Keratinocyte (primary cell): ENCODE results near the gene USE1. TPM values are rescaled to one million over a fixed set of nuclear protein-coding genes. Genes with fewer than 3 reads are reported as not detected.

Source experiments
- DNase-seq: peaks from one replicate; pipeline ENCODE4 v3.0.0-alpha.2; 2011; ENCODE audit warnings: low read depth, missing footprints, low spot score
- FAIRE-seq: peaks from 2 replicates; lab custom pipeline; 2011; peaks lifted over from hg19 to GRCh38; lab: Jason Lieb, UNC
- H2AFZ ChIP-seq: 2 replicates; pipeline ENCODE4 v1.6.0; 2012; ENCODE audit warnings: low read length, control low read depth, inconsistent platforms; ENCODE audit not compliant: control insufficient read depth
- H3K27ac ChIP-seq: 2 replicates; pipeline ENCODE4 v1.5.1; 2011; ENCODE audit warnings: low read length; ENCODE audit not compliant: control insufficient read depth, insufficient read depth
- H3K27me3 ChIP-seq: 3 replicates; pipeline ENCODE4 v1.6.0; 2011; ENCODE audit warnings: low read length; ENCODE audit not compliant: control insufficient read depth, insufficient read depth; ENCODE audit errors: extremely low read depth
- H3K36me3 ChIP-seq, 2 experiments: 2 replicates in 1 of 2; 3 replicates in 1 of 2; pipeline ENCODE4 v1.5.1; 2011; ENCODE audit warnings: low read length in 2 of 2, mild to moderate bottlenecking in 1 of 2; ENCODE audit not compliant: control insufficient read depth in 2 of 2, insufficient read depth in 2 of 2; ENCODE audit errors: extremely low read depth in 1 of 2
- H3K4me1 ChIP-seq: 3 replicates; pipeline ENCODE4 v1.5.1; 2011; ENCODE audit warnings: low read length; ENCODE audit not compliant: control insufficient read depth, insufficient read depth; ENCODE audit errors: extremely low read depth
- H3K4me2 ChIP-seq: 3 replicates; pipeline ENCODE4 v1.6.0; 2011; ENCODE audit warnings: low read depth, low read length; ENCODE audit not compliant: control insufficient read depth, insufficient read depth; ENCODE audit errors: extremely low read depth
- H3K4me3 ChIP-seq, 3 experiments: fragments of 200-600 bp in 1 of 3; sonication (generic) in 1 of 3; 2 replicates in 2 of 3; 3 replicates in 1 of 3; pipeline ENCODE4 v1.5.1; 2011 to 2016; ENCODE audit warnings: low read length in 3 of 3, mild to moderate bottlenecking in 3 of 3, control low read depth in 2 of 3, inconsistent platforms in 1 of 3, low read depth in 1 of 3, mixed read lengths in 1 of 3, mixed run types in 1 of 3, moderate library complexity in 1 of 3; ENCODE audit not compliant: control insufficient read depth in 2 of 3, insufficient read depth in 2 of 3; ENCODE audit errors: extremely low read depth in 1 of 3
- H3K79me2 ChIP-seq: 2 replicates; pipeline ENCODE4 v1.6.0; 2012; ENCODE audit warnings: low read length; ENCODE audit not compliant: control insufficient read depth, insufficient read depth
- H3K9ac ChIP-seq: 3 replicates; pipeline ENCODE4 v1.6.0; 2011; ENCODE audit warnings: low read length; ENCODE audit not compliant: control insufficient read depth, insufficient read depth; ENCODE audit errors: extremely low read depth
- H3K9me1 ChIP-seq: 3 replicates; pipeline ENCODE4 v1.6.0; 2011; ENCODE audit warnings: low read length; ENCODE audit not compliant: control insufficient read depth, insufficient read depth; ENCODE audit errors: extremely low read depth
- H3K9me3 ChIP-seq: 2 replicates; pipeline ENCODE4 v1.5.1; 2012; ENCODE audit warnings: low read depth, low read length; ENCODE audit not compliant: control insufficient read depth
- H4K20me1 ChIP-seq: 3 replicates; pipeline ENCODE4 v1.6.0; 2011; ENCODE audit warnings: low read length; ENCODE audit not compliant: control insufficient read depth, insufficient read depth; ENCODE audit errors: extremely low read depth
- EZH2 ChIP-seq: IDR thresholded peaks from one replicate; pipeline ENCODE4 v1.6.1; 2012; ENCODE audit warnings: inconsistent platforms, mild to moderate bottlenecking, low read length, moderate library complexity
- dilution Hi-C: fragments of 300-500 bp; cut with MboI; formaldehyde crosslinking; loops from one replicate; pipeline ENCODE4 v1.7.0; 2020; ENCODE audit warnings: low sequenced_read_pairs; ENCODE audit not compliant: extremely low pct_ligation_motif_present
- polyA plus RNA-seq, 5 experiments: library from polyadenylated mRNA; depleted of rRNA in 3 of 5; stranded (reverse) in 3 of 5; stranded (forward) in 1 of 5; unstranded in 1 of 5; fragments of >200 nt; gene quantifications; 1 replicate in 1 of 5; 2 replicates in 3 of 5; 3 replicates in 1 of 5; pipeline versions ENCODE4 v1.2.1 to v1.2.3, GENCODE V29; 2011 to 2012; ENCODE audit warnings: missing spikeins in 2 of 5, low read depth in 1 of 5, low replicate concordance in 1 of 5
- TF ChIP-seq, protein P1 (sequence below), 3 experiments: IDR thresholded peaks in 1 of 3; conservative IDR thresholded peaks in 1 of 3; optimal IDR thresholded peaks in 1 of 3; 2 replicates in 2 of 3; 3 replicates in 1 of 3; pipeline versions ENCODE3 to v1.5.1; 2011; ENCODE audit warnings: low read length in 3 of 3, mild to moderate bottlenecking in 3 of 3, moderate library complexity in 2 of 3, control low read depth in 1 of 3, inconsistent platforms in 1 of 3; ENCODE audit not compliant: insufficient read depth in 2 of 3; ENCODE audit errors: extremely low read depth in 1 of 3

Gene USE1
- polyA plus RNA-seq, 1 donor (not counting 4 experiments of a cell fraction or from before 2014, with no cell fraction given) = 18.0 TPM

DNA sequence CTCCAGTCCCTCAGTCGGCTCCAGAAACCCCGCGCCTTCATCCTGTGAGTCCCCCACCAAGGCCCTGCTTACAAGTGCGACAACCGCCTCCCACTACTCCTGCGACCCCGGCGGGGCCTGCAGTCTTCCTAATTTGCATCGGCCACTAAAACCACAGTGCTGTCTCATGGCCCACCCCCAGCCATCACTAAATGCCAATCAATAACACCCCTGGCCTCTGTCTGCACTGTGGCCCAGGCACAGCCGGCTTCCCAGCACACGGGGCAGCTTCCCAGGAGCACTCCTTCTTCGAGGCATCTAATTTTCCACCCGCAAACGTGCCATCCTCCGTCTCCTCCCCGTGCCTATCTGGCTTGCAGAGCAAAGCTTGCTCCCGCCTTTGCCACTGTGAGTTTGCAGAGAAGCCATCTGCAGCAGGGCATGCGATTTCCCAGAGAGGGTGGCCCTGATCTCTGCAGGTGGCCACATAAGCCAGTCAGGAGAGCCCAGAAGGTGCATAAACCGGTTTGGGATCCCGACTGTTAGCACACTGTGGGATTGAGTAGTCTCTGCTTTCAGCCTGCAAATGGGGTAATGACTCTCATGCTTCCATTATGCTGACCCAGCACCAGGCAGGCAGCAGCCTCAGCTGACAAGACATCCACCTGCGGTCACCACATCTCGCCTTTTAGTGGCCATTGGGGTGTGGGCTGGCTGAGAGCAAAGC, 34.0 kb upstream of the USE1 start:
- no peak overlapping the region for H3K9ac ChIP-seq
- no peak overlapping the region for H3K27ac ChIP-seq
- H3K4me3 ChIP-seq = no peak overlapping the region
- no peaks in the 10 kb centered on the region for H3K4me1 ChIP-seq
- dilution Hi-C loops = no loop called here
- peaks cover 14 to 25% of the 10 kb centered on the region in 2 experiments for H3K36me3 ChIP-seq
- no peak overlapping the region for H2AFZ ChIP-seq
- DNase-seq = no peak
- H3K79me2 ChIP-seq = no peaks in the 10 kb centered on the region
- no peaks in the 10 kb centered on the region for H3K9me3 ChIP-seq
- H3K4me2 ChIP-seq = no peak overlapping the region
- TF ChIP-seq, protein P1, sequence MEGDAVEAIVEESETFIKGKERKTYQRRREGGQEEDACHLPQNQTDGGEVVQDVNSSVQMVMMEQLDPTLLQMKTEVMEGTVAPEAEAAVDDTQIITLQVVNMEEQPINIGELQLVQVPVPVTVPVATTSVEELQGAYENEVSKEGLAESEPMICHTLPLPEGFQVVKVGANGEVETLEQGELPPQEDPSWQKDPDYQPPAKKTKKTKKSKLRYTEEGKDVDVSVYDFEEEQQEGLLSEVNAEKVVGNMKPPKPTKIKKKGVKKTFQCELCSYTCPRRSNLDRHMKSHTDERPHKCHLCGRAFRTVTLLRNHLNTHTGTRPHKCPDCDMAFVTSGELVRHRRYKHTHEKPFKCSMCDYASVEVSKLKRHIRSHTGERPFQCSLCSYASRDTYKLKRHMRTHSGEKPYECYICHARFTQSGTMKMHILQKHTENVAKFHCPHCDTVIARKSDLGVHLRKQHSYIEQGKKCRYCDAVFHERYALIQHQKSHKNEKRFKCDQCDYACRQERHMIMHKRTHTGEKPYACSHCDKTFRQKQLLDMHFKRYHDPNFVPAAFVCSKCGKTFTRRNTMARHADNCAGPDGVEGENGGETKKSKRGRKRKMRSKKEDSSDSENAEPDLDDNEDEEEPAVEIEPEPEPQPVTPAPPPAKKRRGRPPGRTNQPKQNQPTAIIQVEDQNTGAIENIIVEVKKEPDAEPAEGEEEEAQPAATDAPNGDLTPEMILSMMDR (optimal IDR thresholded peaks at IDR 0.05 in 1 of 3, IDR thresholded peaks at IDR 0.05 in 1 of 3, conservative IDR thresholded peaks at IDR 0.05 in 1 of 3; ENCODE audit: extremely low read depth in 1 of 3, insufficient read depth in 2 of 3, low read length in 3 of 3) = no peak
- TF ChIP-seq EZH2 = no peak
- H3K27me3 ChIP-seq = no peaks in the 10 kb centered on the region
- no peaks in the 10 kb centered on the region for H3K9me1 ChIP-seq
- FAIRE-seq = no peak
- no peaks in the 10 kb centered on the region for H4K20me1 ChIP-seq

DNA sequence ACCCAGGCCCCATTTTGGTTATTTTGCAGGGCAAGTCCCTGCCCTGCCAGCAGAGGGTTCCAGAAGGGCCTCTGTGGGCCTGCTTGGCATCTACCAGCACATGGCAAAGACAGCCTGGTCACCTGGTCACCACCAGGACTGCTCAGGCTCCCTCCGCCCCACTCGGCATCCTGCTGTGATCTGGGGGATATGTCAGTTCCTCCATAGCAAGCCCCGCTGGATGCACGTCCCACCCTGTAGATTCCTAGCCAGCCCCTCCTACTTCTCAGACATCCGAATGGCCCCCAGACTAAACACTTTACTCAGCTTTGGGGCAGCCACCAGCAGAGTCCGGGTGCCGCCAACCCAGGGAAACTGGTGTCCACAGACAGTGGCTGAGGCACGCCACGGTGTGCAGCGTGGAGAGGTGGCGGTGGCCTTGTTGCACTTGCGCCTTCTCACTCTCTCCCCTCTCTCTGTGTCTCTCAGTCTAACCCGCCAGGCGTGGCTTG, 31.8 kb upstream of the USE1 start:
- dilution Hi-C loops = no loop called here

More for the DNA sequence above, 31.8 kb upstream of the USE1 start:
- no peak overlapping the region for H3K4me3 ChIP-seq
- no peak for FAIRE-seq
- no peak for TF ChIP-seq EZH2
- TF ChIP-seq, protein P1 (optimal IDR thresholded peaks at IDR 0.05 in 1 of 3, IDR thresholded peaks at IDR 0.05 in 1 of 3, conservative IDR thresholded peaks at IDR 0.05 in 1 of 3; ENCODE audit: extremely low read depth in 1 of 3, insufficient read depth in 2 of 3, low read length in 3 of 3) = peak in 1 of 3 experiments; percentile 3
- H3K9ac ChIP-seq = no peak overlapping the region
- H3K79me2 ChIP-seq = no peaks in the 10 kb centered on the region
- no peak for DNase-seq
- no peaks in the 10 kb centered on the region for H3K4me1 ChIP-seq
- no peaks in the 10 kb centered on the region for H3K27me3 ChIP-seq
- no peak overlapping the region for H3K4me2 ChIP-seq
- no peak overlapping the region for H3K27ac ChIP-seq
- no peaks in the 10 kb centered on the region for H3K9me3 ChIP-seq
- H3K36me3 ChIP-seq = peaks cover 11 to 33% of the 10 kb centered on the region in 2 experiments
- H2AFZ ChIP-seq = no peak overlapping the region
- no peaks in the 10 kb centered on the region for H3K9me1 ChIP-seq
- H4K20me1 ChIP-seq = no peaks in the 10 kb centered on the region
